ENCODE measurements around the gene HDAC4.

Gene HDAC4

GRCh38 chr2:239411549-239412319, 10.9 kb upstream of the HDAC4 start:
- no peaks in the 10 kb centered on the region for H3K27me3 ChIP-seq (ENCODE audit: insufficient read depth, poor library complexity, severe bottlenecking)
- H3K27ac ChIP-seq (replicated peaks): no peak overlapping the region
- H3K4me3 ChIP-seq (replicated peaks; ENCODE audit: insufficient read depth, low read length): no peak overlapping the region
- no peak for TF ChIP-seq SPI1 (IDR thresholded peaks at IDR 0.05; ENCODE audit: borderline replicate concordance, low read depth)
- TF ChIP-seq, protein P1, sequence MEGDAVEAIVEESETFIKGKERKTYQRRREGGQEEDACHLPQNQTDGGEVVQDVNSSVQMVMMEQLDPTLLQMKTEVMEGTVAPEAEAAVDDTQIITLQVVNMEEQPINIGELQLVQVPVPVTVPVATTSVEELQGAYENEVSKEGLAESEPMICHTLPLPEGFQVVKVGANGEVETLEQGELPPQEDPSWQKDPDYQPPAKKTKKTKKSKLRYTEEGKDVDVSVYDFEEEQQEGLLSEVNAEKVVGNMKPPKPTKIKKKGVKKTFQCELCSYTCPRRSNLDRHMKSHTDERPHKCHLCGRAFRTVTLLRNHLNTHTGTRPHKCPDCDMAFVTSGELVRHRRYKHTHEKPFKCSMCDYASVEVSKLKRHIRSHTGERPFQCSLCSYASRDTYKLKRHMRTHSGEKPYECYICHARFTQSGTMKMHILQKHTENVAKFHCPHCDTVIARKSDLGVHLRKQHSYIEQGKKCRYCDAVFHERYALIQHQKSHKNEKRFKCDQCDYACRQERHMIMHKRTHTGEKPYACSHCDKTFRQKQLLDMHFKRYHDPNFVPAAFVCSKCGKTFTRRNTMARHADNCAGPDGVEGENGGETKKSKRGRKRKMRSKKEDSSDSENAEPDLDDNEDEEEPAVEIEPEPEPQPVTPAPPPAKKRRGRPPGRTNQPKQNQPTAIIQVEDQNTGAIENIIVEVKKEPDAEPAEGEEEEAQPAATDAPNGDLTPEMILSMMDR (IDR thresholded peaks at IDR 0.05; ENCODE audit: insufficient read depth, low read length): no peak
- TF ChIP-seq REST (IDR thresholded peaks at IDR 0.05; ENCODE audit: insufficient replicate concordance, low read depth): no peak
- no peak for TF ChIP-seq GABPA (IDR thresholded peaks at IDR 0.05; ENCODE audit: low read depth)
- no peak for TF ChIP-seq POLR2AphosphoS5 (IDR thresholded peaks at IDR 0.05; ENCODE audit: low read depth)
- DNase-seq (ENCODE audit: low read depth in 1 of 2, low spot score in 1 of 2): no peak

DNA sequence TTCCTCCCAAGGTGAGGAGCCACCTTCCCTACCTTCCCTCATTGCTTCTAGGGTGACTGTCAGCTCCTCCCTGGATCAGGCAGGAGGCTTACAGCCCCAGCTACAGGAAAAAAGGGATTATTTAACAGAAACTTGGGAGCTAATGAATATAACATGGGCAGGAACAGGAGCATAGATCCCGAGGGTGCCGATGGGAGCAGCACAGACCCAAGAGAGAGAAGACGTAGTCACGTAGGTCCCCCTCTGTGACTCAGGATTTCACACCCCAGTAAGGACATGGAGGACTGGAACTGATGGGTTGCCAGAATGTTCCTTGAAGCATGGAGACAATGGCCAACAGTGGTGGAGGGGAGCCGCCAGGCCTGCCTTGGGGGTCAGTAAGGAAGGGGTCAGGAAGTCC, 10.3 kb upstream of the HDAC4 start:
- Histone ChIP-seq H3K27me3 (ENCODE audit: insufficient read depth, poor library complexity, severe bottlenecking) (no peaks in the 10 kb centered on the region), H3K27ac (replicated peaks) (no peak overlapping the region), H3K4me3 (replicated peaks; ENCODE audit: insufficient read depth, low read length) (no peak overlapping the region)
- TF ChIP-seq REST (IDR thresholded peaks at IDR 0.05; ENCODE audit: insufficient replicate concordance, low read depth): no peak
- TF ChIP-seq, protein P1 (IDR thresholded peaks at IDR 0.05; ENCODE audit: insufficient read depth, low read length): no peak
- TF ChIP-seq SPI1 (IDR thresholded peaks at IDR 0.05; ENCODE audit: borderline replicate concordance, low read depth): no peak
- no peak for TF ChIP-seq POLR2AphosphoS5 (IDR thresholded peaks at IDR 0.05; ENCODE audit: low read depth)
- no peak for TF ChIP-seq GABPA (IDR thresholded peaks at IDR 0.05; ENCODE audit: low read depth)
- no peak for DNase-seq (ENCODE audit: low read depth in 1 of 2, low spot score in 1 of 2)

DNA sequence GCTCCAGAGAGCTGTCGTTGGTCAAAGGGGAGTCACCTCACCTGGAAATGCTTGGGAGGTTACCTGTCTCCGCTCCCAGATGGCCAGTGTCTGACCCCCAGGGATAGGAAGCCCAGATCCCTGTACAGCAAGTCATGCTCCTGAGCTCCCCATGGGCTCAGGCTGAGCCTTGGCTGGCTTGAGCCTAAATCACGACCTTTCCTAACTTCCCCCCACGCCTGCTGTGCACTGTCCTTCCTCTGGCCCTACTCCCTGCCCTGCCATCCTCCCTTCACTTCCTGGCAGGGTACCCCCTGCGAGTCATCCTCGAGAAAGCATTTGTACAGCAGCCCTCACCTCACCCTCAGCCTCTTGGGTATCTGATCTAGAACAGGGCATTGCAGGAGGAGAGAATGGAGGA, 9.2 kb upstream of the HDAC4 start:
- no peak for DNase-seq (ENCODE audit: low read depth in 1 of 2, low spot score in 1 of 2)
- Histone ChIP-seq H3K27me3 (ENCODE audit: insufficient read depth, poor library complexity, severe bottlenecking) (no peaks in the 10 kb centered on the region), H3K27ac (replicated peaks) (no peak overlapping the region), H3K4me3 (replicated peaks; ENCODE audit: insufficient read depth, low read length) (no peak overlapping the region)
- TF ChIP-seq POLR2AphosphoS5 (IDR thresholded peaks at IDR 0.05; ENCODE audit: low read depth): no peak
- TF ChIP-seq REST (IDR thresholded peaks at IDR 0.05; ENCODE audit: insufficient replicate concordance, low read depth): no peak
- TF ChIP-seq, protein P1 (IDR thresholded peaks at IDR 0.05; ENCODE audit: insufficient read depth, low read length): no peak

Data from HL-60 (cell line).